GM21619 (cell line): ENCODE measurements around the gene CPEB3.
"Not testable (repeated sequence)": the region's sequence is repeated elsewhere in the genome, so short reads cannot be mapped to it uniquely, and the experiment has no call there.

ENCODE experiments used
- ATAC-seq: cut with Tn5 transposase; IDR thresholded peaks from one replicate; pipeline ENCODE4 v1.9.1; 2021; ENCODE audit not compliant: unreplicated experiment

Gene CPEB3

DNA sequence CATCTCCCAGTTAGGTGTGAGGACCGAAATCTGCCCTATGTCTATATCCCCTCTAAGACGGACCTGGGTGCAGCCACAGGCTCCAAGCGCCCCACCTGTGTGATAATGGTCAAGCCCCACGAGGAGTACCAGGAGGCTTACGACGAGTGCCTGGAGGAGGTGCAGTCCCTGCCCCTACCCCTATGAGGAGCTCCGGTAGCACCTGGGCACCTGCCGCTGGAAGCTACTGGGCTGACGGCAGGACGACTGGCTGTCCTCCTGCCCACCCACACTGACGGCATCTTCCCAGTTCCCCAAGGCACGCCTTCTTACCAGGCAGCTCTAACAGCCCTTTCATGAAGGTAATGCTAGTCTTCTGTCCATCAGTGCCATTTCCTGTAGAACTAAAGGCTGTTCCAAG, 74.3 kb downstream of the CPEB3 start:
- not testable (repeated sequence) for ATAC-seq

DNA sequence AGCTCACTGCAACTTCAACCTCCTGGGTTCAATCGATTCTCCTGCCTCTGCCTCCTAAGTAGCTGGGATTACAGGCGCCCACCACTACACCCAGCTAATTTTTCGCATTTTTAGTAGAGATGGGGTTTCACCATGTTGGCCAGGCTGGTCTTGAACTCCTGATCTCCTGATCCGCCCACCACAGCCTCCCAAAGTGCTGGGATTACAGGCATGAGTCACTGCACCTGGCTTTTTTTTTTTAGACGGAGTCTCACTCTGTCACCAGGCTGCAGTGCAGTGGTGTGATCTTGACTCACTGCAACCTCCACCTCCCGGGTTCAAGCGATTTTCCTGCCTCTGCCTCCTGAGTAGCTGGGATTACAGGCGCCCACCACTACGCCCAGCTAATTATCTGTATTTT, 75.7 kb downstream of the CPEB3 start:
- ATAC-seq: not testable (repeated sequence)

DNA sequence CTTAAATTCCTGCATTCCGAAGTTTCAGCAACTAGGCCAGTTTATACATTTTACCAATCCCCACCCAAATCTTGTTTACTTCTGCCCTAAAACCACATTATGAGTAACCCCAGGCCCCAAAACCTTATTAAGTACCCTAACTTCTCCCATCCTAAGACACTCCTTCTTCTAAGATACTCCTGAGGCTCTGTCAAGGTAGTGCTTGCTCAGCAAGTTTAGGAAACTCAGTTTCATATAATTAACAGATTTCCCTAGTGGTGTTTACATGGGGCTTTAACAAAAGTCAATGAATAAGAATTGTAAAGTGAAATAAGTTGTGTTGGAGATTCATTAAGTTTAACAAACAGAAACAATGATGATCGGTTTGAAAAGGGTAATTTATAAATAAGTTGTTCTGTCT, 77.8 kb downstream of the CPEB3 start:
- no peak for ATAC-seq

DNA sequence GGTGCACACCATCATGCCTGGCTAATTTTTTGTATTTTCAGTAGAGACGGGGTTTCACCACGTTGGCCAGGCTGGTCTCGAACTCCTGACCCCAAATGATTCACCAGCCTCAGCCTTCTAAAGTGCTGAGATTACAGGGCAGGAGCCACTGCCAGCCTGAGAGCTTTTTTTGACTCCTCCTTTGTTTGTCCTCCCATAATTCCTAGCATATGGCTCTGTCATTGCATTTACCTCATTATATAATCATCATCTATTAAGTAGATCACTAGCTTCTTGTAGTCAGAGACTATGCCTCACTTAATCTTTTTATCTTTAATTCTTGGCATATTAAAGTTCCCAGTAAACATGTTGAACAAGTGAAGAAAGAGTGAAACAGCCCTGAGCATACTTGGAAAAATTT, 82.1 kb downstream of the CPEB3 start:
- no peak for ATAC-seq

DNA sequence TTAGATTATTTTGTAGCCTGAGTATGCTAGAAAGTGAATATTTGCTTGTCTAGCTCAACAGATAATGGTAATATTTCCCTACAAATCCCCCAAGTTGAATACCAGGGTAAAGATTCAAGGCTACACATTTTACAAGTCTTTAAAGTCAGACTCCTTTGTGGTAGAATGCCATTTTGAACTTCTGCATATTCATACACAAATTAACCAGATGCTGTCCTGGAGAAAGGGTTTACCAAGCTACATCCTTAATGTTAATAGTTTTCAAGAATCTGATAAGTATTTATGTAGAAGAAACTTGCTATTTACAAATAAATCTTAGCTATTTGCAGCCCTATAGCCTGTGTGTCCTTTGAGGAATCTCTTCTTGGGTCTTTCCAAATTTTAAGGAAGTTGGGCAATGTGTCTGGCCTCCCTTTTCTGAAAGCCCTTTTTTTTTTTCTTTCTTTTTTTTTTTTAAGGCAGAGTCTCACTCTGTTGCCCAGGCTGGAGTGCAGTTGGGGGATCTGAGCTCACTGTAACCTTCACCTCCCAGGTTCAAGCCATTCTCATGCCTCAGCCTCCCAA, 82.6 kb downstream of the CPEB3 start:
- ATAC-seq: no peak

DNA sequence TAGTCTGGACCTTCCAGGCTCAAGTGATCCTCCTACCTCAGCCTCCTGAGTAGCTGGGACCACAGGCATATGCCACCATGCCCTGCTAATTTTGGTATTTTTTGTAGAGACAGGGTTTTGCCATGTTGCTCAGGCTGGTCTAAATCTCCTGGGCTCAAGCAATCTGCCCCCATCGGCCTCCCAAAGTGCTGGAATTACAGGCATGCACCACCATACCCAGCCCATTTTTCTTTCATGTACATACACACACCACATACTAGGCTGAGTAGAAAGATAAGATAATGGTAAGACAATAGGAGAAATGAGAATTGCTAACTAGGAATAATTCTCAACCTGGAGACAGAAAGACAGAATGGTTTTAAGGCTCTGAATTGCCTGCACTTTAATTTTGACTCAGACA, 83.8 kb downstream of the CPEB3 start:
- no peak for ATAC-seq

DNA sequence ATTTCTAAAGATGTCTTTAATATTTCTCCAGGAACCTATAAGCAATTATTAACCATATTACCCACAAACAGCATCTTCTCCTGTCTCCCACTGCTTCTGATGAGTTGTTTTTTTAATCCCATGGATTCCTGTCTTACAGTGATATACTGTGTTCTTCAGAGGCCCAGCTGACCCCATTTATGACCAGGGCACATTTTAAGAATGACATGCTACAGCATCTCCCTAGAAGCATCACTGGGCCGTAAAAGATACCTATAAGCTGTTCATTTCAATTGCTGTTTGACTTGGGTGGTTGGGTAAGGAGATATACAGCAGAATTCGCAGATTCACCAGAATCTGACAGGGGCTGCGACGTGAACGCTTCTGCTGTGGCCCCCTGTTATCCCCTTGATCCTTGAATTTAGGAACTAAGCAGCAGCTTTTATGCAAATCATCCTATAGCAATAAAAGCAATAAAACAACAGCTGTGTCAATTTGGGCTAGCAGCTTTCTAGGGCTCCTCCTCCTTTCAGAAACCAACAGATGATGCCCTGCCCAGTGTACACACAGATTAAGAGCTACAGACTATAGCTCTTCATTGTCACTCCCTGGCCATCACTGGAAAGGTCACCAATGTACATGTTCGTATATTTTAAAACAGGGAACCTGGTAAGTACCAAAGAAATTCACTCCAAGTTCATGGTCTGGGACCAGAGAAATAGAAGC, 86.8 kb downstream of the CPEB3 start:
- ATAC-seq: no peak

DNA sequence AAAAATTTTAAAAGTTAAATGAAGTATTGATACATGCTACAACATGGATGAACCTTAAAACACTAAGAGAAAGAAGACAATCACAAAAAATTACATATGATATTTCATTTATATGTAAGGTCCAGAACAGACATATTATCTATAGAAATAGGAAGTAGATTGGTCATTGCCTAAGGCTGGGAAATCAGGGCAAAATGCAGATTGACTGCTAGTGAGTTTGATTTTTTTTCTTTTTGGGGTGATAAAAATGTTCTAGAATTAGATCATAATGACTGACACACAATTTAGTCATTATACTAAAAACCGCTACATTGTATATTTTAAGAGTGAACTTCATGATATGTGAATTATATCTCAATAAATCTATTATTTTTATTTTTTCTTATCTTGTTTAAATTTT, 88.3 kb downstream of the CPEB3 start:
- ATAC-seq: no peak

DNA sequence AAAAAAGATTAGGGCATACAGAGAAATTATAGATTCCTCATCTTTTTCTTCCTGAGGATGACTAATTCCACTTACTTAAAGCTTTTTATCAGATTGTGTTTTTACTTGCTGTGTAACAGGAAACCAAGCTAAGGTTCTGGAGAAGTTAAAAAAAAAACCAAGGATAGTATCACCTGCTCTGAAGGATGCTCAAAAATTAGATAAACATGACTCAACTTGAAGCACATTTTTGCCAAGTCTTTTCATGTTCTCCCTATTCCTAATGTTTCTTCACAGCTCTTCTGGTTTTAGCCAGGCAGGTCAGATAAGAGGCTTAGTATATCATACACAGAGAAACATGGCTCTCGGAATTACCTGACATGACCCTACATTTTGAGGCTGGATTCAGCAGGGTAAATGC, 90.3 kb downstream of the CPEB3 start:
- no peak for ATAC-seq

DNA sequence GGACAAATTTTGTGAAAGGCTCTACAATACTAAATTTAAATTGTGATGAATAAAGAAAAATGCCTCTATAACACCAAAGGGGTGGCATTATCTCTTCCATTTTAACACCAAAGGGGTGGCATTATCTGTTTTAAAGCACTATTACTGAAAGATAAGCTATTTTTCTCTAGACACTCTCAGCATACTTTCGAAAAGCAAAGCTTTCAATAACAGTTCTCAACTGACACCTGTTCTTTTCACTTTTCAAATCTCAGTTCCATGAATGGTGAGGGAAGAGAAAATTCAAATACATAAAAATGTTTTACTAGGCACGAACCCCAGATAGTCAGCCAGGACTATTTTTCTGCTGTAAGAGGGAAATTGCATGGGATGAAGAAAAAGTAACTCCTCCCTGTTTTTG, 103.8 kb downstream of the CPEB3 start:
- no peak for ATAC-seq

DNA sequence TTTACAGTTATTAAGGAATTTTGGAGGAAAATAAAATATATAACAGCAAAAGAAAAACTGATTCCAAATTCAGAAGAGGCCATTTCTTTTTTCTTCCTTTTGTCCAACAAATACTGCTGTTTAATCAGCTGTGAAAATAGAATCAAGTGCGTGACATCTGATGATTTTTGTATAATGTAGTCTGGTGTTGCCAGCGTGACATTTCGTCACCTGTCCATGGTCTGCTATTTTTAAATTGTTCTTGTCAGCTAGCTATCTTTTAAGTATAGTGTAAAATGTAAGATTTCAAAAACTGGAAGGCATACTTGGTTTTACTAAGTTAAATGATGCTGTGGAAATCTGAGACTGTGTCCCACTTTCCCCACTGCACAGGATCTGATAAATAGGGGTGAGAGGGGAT, 105.9 kb downstream of the CPEB3 start:
- ATAC-seq: no peak

DNA sequence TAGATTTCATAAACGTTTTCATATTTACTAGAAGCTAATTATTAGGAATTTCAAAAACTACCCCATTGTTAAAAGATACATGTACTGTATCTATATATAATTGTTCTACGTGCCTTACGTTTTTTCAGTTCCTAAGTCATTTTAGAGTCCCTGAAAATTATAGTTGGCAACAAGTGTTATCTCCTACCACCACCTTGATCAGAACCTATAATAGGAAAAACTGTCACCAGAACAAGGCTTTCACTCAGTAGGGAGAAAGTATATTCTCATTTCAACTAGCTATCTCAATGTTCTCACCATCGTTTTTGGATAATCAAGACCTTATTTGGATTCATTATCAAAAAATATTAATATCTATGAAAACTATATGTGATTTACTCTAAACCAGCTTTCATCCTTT, 107.7 kb downstream of the CPEB3 start:
- no peak for ATAC-seq

DNA sequence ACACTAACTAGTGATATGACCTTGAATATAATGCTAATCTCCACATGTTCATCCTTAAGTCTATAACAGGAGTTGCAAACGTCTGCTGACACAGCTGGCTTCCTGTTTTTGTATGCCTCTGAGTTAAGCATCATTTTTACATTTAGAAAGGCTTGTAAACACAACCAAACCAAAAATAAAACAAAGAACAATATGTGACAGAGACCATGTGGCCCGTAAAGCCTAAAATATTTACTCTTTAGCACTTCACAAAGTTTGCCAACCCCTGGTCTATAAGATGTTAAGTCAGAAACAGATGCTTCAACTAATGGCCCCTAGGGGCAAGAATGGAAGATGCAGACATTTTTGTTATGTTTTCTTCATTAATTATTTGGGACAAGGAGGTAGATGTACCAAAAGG, 109.3 kb downstream of the CPEB3 start:
- ATAC-seq: no peak

DNA sequence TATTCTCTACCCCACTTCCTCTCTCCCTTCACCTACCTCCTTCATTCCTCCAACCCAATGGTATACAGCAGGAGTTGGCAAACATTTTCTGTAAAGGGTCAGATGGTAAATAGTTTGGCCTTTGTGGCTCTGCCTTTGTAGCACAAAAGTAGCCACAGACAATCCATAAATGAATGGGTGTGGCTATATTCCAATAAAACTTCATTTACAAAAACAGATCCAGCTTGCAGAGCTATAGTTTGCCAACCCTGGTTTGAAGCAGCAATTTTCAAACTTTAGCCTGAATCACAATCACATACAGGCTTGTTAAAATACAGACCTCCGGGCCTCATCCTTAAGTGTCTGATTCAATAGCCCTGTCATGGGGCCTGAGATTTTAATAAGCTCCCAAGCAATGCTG, 110.5 kb downstream of the CPEB3 start:
- ATAC-seq: no peak

DNA sequence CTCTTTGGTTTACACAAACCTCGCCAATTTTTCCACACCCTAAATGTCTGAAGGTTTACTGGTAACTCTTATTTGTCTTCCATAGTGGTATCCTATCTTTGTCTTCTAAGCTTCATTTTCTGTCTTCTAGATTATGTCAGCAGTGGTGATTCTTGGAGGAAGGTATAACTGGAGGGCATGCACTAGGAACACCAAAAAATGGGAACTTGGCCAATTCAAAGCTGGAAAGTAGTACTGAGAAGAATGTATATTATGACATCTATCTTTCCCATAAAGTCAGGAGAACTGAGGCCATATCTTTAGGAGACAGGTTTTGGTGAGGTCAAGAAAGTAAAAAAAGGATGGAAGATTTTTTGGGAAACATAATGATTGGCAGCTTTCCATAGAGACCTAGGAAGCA, 113.3 kb downstream of the CPEB3 start:
- no peak for ATAC-seq

DNA sequence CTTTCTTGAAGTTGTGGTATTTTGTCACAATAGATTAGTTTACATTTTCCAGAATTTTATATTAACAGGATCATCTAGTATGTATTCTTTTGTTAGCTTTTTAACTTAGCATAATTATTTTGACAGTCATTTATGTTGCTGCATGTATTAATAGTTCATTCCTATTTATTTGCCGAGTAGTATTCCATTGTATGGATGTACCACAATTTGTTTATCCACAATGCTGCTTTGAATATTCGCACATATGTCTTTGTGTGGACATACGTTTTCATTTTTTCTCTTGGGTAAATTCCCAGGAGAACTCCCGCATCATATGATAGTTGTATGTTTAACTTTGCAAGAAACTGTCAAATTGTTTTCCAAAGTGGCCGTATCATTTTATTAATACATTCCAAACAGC, 115.7 kb downstream of the CPEB3 start:
- ATAC-seq: no peak

DNA sequence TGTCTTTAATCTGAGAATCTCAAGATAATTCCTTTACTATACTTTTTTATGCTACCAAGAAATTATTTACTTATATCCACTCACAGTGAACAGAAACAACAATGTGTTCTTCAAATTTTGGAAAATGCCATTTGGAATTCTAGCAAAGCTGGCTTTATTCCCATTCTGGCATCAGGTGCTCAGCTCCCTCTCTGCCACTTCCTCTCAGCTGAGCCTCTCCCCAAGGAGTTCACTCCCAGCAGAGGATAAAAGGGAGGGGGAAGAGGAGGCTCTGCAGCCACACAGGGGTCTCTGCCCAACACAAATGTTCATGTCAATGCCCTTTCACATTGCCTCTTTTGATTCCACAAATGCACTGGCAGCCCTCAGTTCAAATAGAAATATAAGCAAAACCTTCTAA, 116.9 kb downstream of the CPEB3 start:
- no peak for ATAC-seq

DNA sequence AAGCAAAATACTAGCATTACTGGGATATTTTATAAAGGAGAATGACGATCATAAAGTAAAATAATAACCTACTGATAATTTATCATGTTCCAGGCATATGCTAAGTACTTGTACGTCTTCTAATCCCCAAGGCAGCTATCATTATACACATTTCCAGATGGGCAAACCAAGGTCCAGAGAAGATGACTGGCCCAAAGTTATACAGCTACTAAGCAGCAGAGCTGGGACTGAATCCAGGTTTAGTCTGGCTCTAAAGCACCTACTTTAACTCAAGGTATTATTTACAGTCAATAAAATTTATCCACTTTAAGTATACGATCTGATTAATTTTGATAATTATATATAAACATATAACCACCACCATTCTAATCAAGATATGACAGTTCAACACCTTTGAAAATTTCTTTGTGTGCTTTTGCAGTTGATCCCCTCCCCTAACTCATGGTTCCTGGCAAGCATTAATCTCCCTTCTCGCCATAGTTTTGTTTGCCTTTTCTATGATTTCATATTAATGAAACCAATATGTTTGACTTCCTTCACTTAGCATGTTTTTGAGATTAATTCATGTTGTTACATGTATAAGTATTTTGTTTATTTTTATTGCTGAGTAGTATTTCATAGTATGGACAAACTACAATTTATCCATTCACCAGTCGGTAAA, 126.7 kb downstream of the CPEB3 start:
- ATAC-seq: no peak

DNA sequence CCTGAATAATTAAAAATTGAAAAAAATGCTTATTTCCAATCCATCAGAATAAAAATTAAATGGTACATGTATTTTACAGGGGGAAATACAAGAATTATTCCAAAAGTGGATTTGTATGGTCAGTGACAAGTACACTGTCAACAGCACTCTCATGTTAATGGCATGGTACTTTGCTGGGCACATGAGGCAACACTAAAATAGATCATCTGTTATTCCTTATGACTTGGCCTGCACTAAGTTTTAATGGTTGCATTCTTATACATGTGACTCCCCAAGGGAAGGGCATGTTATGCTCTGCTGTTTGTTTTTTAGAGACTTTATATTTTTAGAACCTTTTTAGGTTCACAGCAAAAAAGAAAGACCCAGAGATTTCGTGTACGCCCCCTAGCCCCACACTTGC, 128.3 kb downstream of the CPEB3 start:
- no peak for ATAC-seq

DNA sequence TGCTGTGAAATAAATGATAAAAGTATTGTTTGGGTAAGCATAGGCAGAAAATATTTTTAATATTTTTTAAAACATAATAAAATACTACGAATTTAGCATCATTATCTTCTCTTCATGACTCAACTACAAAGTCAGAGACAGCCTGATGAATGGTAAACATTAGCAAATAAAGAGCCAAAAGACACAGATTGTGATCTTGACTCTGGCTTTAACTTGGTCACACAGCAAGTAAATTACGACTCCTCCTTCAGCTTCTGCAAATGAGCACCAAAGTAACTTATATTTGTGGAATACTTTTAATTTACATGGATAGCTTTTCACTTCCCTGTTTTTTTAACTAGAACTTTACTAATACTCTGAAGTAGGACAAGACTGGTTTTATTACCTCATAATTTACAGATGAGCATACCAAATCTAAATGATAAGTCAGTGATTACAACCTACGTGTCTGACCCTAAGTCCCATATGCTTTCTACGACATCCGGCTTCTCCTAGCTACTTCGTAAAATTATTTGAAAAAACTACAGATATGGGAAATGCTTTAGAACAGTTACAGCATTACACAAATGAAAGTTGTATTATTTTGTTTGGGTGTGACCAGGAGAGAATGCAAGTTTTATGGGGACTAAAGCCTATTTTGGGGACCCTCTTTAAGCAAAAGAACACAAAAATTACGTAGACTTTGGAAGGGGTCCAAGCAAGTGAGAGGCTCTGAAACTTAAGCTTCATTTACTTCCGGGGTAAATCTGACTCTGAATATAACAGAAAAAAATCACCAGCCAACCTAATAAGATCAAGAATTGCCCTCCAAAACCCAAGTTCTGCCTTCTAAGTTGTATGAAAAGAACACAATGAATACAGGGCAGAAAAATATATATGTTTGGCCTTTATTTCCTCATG, 133.8 kb downstream of the CPEB3 start:
- no peak for ATAC-seq

DNA sequence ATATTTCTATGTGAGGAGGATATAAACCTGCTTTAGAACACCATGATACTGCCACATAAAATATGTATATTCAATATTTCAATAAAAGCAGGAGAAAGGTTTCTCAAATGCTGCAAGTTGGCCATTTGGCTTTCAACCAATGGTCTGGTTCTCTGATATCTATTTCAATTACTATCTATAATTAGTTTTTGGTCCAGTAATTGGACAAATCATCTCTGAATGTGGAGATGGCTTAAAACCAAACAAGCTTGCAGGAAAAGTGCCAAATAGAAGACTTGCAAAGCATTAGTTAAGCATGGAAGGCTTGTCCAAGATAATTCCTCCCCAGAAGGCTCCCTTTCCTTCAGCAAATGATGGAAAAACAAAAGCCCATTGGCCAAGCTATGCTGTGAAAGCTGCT, 140.1 kb downstream of the CPEB3 start:
- ATAC-seq: no peak

DNA sequence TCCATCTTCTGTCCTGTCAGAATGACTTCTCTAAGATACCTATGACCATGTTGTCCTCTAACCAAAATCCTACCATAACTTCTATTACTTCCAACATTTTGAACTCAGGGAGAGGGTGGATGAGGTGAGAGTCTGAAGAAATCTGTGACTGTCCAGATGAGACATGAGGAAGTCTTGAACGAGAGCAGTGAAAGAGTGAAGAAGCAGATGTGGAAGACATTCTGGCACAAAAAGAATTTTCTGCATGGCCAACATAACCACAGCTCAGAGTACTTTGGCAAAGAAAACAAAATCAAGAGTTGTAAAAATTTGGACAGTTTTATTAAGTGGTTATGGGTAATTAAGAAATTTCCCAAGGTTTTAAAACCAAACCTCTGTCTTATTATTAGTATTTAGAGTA, 141.6 kb downstream of the CPEB3 start:
- ATAC-seq: no peak
